Activated CD8-positive, alpha-beta memory T cell treated with anti-CD3 and anti-CD28 coated beads, Interleukin-2, amount 50 U/mL, for 1 hour (primary cell): Measurements from ENCODE around the gene THOC5.
"Not testable (repeated sequence)": the region's sequence is repeated elsewhere in the genome, so short reads cannot be mapped to it uniquely, and the experiment has no call there.

Experiments
- DNase-seq: peaks from one replicate; pipeline ENCODE4 v3.0.0-alpha.2; 2020; ENCODE audit errors: extremely low read depth

Gene THOC5

GRCh38 chr22:29563652-29564460 lies 10.3 kb upstream of the THOC5 start:
- no peak for DNase-seq

GRCh38 chr22:29559853-29560252 lies 6.3 kb upstream of the THOC5 start:
- no peak for DNase-seq

- no peak for DNase-seq
Observed at GRCh38 chr22:29559030-29559429, 5.5 kb upstream of the THOC5 start.

GRCh38 chr22:29555065-29555644 lies 1.6 kb upstream of the THOC5 start:
- DNase-seq = no peak

- DNase-seq = not testable (repeated sequence)
Observed at GRCh38 chr22:29552357-29552756, 1.2 kb downstream of the THOC5 start.

- DNase-seq = no peak
Observed at GRCh38 chr22:29550005-29550404, 3.6 kb downstream of the THOC5 start.

GRCh38 chr22:29545045-29545444 lies 8.5 kb downstream of the THOC5 start:
- not testable (repeated sequence) for DNase-seq

- no peak for DNase-seq
Observed at GRCh38 chr22:29541845-29542244, 11.7 kb downstream of the THOC5 start.

- no peak for DNase-seq
Observed at GRCh38 chr22:29539105-29539504, 14.5 kb downstream of the THOC5 start.

- no peak for DNase-seq
Observed at GRCh38 chr22:29536411-29536810, 17.1 kb downstream of the THOC5 start.

- no peak for DNase-seq
Observed at GRCh38 chr22:29531419-29531818, 22.1 kb downstream of the THOC5 start.

- no peak for DNase-seq
Observed at GRCh38 chr22:29530716-29531115, 22.8 kb downstream of the THOC5 start.

GRCh38 chr22:29528144-29528543 lies 25.4 kb downstream of the THOC5 start:
- no peak for DNase-seq

GRCh38 chr22:29524442-29525191 lies 28.9 kb downstream of the THOC5 start:
- DNase-seq = no peak

- no peak for DNase-seq
Observed at GRCh38 chr22:29523761-29524160, 29.8 kb downstream of the THOC5 start.

GRCh38 chr22:29521526-29521925 lies 32.0 kb downstream of the THOC5 start:
- DNase-seq = no peak

- no peak for DNase-seq
Observed at GRCh38 chr22:29520851-29521250, 32.7 kb downstream of the THOC5 start.

- DNase-seq = no peak
Observed at GRCh38 chr22:29519996-29520395, 33.6 kb downstream of the THOC5 start.

GRCh38 chr22:29518427-29518826 lies 35.1 kb downstream of the THOC5 start:
- no peak for DNase-seq

- no peak for DNase-seq
Observed at GRCh38 chr22:29517215-29517908, 36.2 kb downstream of the THOC5 start.

GRCh38 chr22:29512031-29512430 lies 41.5 kb downstream of the THOC5 start:
- DNase-seq = no peak
